OCI-LY7 (cell line): ENCODE measurements around the gene IDE.

Experiments
- EZH2phosphoT487 ChIP-seq: fragments of 200-600 bp; sonication (generic); IDR thresholded peaks from 2 replicates; pipeline ENCODE4 v1.6.1; 2018; ENCODE audit warnings: low read depth, borderline replicate concordance, mild to moderate bottlenecking, mixed run types, antibody characterized with exemption, low read length, moderate library complexity, mixed read lengths
- TF ChIP-seq, protein P1 (sequence below): fragments of 200-600 bp; sonication (generic); conservative IDR thresholded peaks from 2 replicates; pipeline ENCODE4 v1.5.1; 2014; ENCODE audit warnings: mild to moderate bottlenecking, antibody characterized with exemption, low read length, moderate library complexity, mixed read lengths

DNA sequence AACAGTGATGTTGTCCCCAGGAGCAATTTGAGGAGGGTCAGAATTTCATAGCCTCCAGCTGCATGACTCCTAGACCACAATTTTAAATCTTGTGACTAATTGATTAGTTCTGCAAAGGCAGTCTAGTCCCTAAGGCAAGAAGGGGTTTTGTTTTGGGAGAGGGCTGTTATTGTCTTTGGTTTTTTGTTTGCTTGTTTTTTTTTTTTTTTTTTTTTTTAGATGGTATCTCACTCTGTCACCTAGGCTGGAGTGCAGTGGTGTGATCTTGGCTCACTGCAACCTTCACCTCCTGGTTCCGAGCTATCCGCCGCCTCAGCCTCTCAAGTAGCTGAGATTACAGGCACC, 165.9 kb downstream of the IDE start:
- TF ChIP-seq, protein P1, sequence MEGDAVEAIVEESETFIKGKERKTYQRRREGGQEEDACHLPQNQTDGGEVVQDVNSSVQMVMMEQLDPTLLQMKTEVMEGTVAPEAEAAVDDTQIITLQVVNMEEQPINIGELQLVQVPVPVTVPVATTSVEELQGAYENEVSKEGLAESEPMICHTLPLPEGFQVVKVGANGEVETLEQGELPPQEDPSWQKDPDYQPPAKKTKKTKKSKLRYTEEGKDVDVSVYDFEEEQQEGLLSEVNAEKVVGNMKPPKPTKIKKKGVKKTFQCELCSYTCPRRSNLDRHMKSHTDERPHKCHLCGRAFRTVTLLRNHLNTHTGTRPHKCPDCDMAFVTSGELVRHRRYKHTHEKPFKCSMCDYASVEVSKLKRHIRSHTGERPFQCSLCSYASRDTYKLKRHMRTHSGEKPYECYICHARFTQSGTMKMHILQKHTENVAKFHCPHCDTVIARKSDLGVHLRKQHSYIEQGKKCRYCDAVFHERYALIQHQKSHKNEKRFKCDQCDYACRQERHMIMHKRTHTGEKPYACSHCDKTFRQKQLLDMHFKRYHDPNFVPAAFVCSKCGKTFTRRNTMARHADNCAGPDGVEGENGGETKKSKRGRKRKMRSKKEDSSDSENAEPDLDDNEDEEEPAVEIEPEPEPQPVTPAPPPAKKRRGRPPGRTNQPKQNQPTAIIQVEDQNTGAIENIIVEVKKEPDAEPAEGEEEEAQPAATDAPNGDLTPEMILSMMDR = no peak
- no peak for TF ChIP-seq EZH2phosphoT487
